K562 (cell line): Measurements from ENCODE around the gene LBH. TPM values are rescaled to one million over a fixed set of nuclear protein-coding genes. Genes with fewer than 3 reads are reported as not detected.

Experiments used
- ATAC-seq: fragments of 200-7000 bp; cut with Tn5 transposase; 3 replicates; pipeline ENCODE4 v1.9.1; 2020; ENCODE audit warnings: moderate library complexity
- BruUV-seq: library from RNA; stranded (reverse); fragments of 400-500 nt; replicated peaks from 2 replicates; lab custom pipeline; 2021; lab: Mats Ljungman, UMichigan
- CTCF ChIA-PET: fragments of 300-600 bp; formaldehyde crosslinking; extraction: SDS; loops from one replicate; lab custom pipeline; 2021; ENCODE audit warnings: low intra/inter-chr PET ratio; lab: Yijun Ruan, JAX
- POLR2A ChIA-PET: fragments of 300-600, 350-650 bp; sonication (Branson Sonifier 250); formaldehyde crosslinking; extraction: SDS; loops from one replicate; lab custom pipeline; 2021; ENCODE audit warnings: antibody characterized with exemption, inconsistent platforms; lab: Yijun Ruan, JAX
- DNase-seq, 4 experiments: peaks; one replicate each; pipeline versions ENCODE4 v3.0.0 to v3.0.0-alpha.2; 2011 to 2018; ENCODE audit warnings: low spot score in 3 of 4, mixed read lengths in 3 of 4; ENCODE audit errors: extremely low read depth in 1 of 4
- FAIRE-seq: peaks from 2 replicates; lab custom pipeline; 2011; peaks lifted over from hg19 to GRCh38; lab: Jason Lieb, UNC
- H2AFZ ChIP-seq: 2 replicates; pipeline ENCODE4 v1.6.0; 2011; ENCODE audit warnings: low read depth, low read length, control low read depth, inconsistent platforms
- H3K27ac ChIP-seq: fragments of 200-600 bp; 3 replicates; pipeline ENCODE4 v1.8.0; 2011; ENCODE audit warnings: low read depth, mild to moderate bottlenecking, control low read depth, inconsistent platforms, low read length, moderate library complexity, mixed read lengths; ENCODE audit errors: extremely low read depth
- H3K27me3 ChIP-seq, 2 experiments: fragments of 300-600 bp in 1 of 2; 2 replicates in 1 of 2; 3 replicates in 1 of 2; pipeline versions ENCODE4 v1.6.0 to v1.8.0; 2011; ENCODE audit warnings: inconsistent platforms in 2 of 2, low read length in 2 of 2, mild to moderate bottlenecking in 1 of 2, mixed read lengths in 1 of 2, moderate library complexity in 1 of 2; ENCODE audit not compliant: control insufficient read depth in 2 of 2, insufficient read depth in 2 of 2
- H3K36me3 ChIP-seq: fragments of 300-600 bp; 3 replicates; pipeline ENCODE4 v1.8.0; 2011; ENCODE audit warnings: mild to moderate bottlenecking, low read length, inconsistent platforms; ENCODE audit not compliant: control insufficient read depth, insufficient read depth
- H3K4me1 ChIP-seq, 2 experiments: fragments of 200-600 bp in 1 of 2; replicated peaks in 1 of 2; 2 replicates in 1 of 2; 3 replicates in 1 of 2; pipeline versions ENCODE4 v1.5.1 to v1.8.0; 2011; ENCODE audit warnings: inconsistent platforms in 2 of 2, low read length in 2 of 2, mild to moderate bottlenecking in 1 of 2, mixed read lengths in 1 of 2, moderate library complexity in 1 of 2; ENCODE audit not compliant: control insufficient read depth in 2 of 2, insufficient read depth in 2 of 2
- H3K4me2 ChIP-seq: 2 replicates; pipeline ENCODE4 v1.6.1; 2011; ENCODE audit warnings: low read length, control low read depth, inconsistent platforms, mixed read lengths; ENCODE audit not compliant: insufficient read depth
- H3K4me3 ChIP-seq: fragments of 200-600 bp; sonication (generic), shearing (Covaris generic); 2 replicates; pipeline ENCODE4 v1.5.1; 2016; ENCODE audit warnings: control low read depth, inconsistent platforms
- H3K79me2 ChIP-seq: fragments of 200-600 bp; 3 replicates; pipeline ENCODE4 v1.8.0; 2011; ENCODE audit warnings: low read length, inconsistent platforms; ENCODE audit not compliant: control insufficient read depth, insufficient read depth
- H3K9ac ChIP-seq, 2 experiments: 2 replicates each; pipeline versions ENCODE4 v1.6.0 to v1.6.1; 2011; ENCODE audit warnings: low read depth in 2 of 2, low read length in 2 of 2, control low read depth in 1 of 2, inconsistent platforms in 1 of 2, mild to moderate bottlenecking in 1 of 2, mixed read lengths in 1 of 2; ENCODE audit not compliant: insufficient read depth in 1 of 2
- H3K9me1 ChIP-seq: one replicate; pipeline ENCODE4 v1.6.0; 2011; ENCODE audit warnings: inconsistent platforms, mild to moderate bottlenecking, low read length, moderate library complexity; ENCODE audit not compliant: control insufficient read depth, insufficient read depth
- H3K9me3 ChIP-seq: replicated peaks from 2 replicates; pipeline ENCODE4 v1.5.1; 2011; ENCODE audit warnings: low read depth, low read length, inconsistent platforms; ENCODE audit not compliant: control insufficient read depth, insufficient read depth
- H4K20me1 ChIP-seq: replicated peaks from 2 replicates; pipeline ENCODE4 v1.6.1; 2011; ENCODE audit warnings: low read length, inconsistent platforms, mixed read lengths; ENCODE audit not compliant: control insufficient read depth, insufficient read depth
- CEBPG ChIP-seq, 3 experiments: fragments of 200-800 bp in 1 of 3; sonication (Bioruptor generic) in 1 of 3; sonication (generic) in 1 of 3; formaldehyde crosslinking in 1 of 3; IDR thresholded peaks in 2 of 3; conservative IDR thresholded peaks in 1 of 3; 2 replicates each; pipeline versions ENCODE4 v1.6.1 to v1.8.0; 2016 to 2022; ENCODE audit warnings: missing compliant biosample characterization in 2 of 3, missing genetic modification characterization in 2 of 3, mild to moderate bottlenecking in 1 of 3, missing genetic modification reagents in 1 of 3
- CREM ChIP-seq: IDR thresholded peaks from 2 replicates; pipeline ENCODE4 v1.6.1; 2014; ENCODE audit warnings: antibody characterized with exemption, low read depth
- ELF1 ChIP-seq: fragments of 200-800 bp; sonication (Bioruptor generic); IDR thresholded peaks from 2 replicates; pipeline ENCODE4 v1.6.1; 2016; ENCODE audit warnings: missing genetic modification characterization, missing compliant biosample characterization
- ESRRA ChIP-seq: fragments of 450-650 bp; IDR thresholded peaks from 2 replicates; pipeline ENCODE4 v1.6.1; 2014; ENCODE audit warnings: low read depth, mild to moderate bottlenecking, moderate library complexity, borderline replicate concordance
- HMBOX1 ChIP-seq: sonication (generic); IDR thresholded peaks from 2 replicates; pipeline ENCODE4 v1.6.1; 2016
- SMAD4 ChIP-seq: fragments of 250-450 bp; sonication (Bioruptor Pico); conservative IDR thresholded peaks from 2 replicates; pipeline ENCODE4 v1.8.0; 2021; ENCODE audit warnings: inconsistent platforms, mild to moderate bottlenecking, moderate library complexity
- SMARCA5 ChIP-seq: fragments of 450-650 bp; IDR thresholded peaks from 2 replicates; pipeline ENCODE4 v1.6.1; 2016
- SMARCC2 ChIP-seq: fragments of 450-650 bp; IDR thresholded peaks from 2 replicates; pipeline ENCODE4 v1.6.1; 2017; ENCODE audit warnings: antibody characterized with exemption, moderate library complexity, mild to moderate bottlenecking, low read depth
- SOX6 ChIP-seq: fragments of 450-650 bp; IDR thresholded peaks from 2 replicates; pipeline ENCODE4 v1.6.1; 2014; ENCODE audit warnings: mild to moderate bottlenecking
- TEAD4 ChIP-seq, 2 experiments: sonication (generic) in 1 of 2; formaldehyde crosslinking in 1 of 2; IDR thresholded peaks; 2 replicates each; pipeline versions ENCODE4 v1.6.1 to v1.8.0; 2012 to 2022; ENCODE audit warnings: borderline replicate concordance in 1 of 2, inconsistent platforms in 1 of 2, low read length in 1 of 2, mild to moderate bottlenecking in 1 of 2, missing genetic modification reagents in 1 of 2
- whole genome bisulfite sequencing: fragments of 100-300 bp; shearing (Covaris generic); methylation state at CpG from one replicate; pipeline ENCODE4 v1.1.6; 2016; ENCODE audit warnings: low coverage, mixed read lengths; ENCODE audit not compliant: insufficient coverage; ENCODE audit errors: missing lambda C conversion rate; 5-methylcytosine and 5-hydroxymethylcytosine counted together
- in situ Hi-C: fragments of 300-500 bp; cut with MboI; formaldehyde crosslinking; loops from 4 replicates; pipeline ENCODE4 v1.15.0; 2018; ENCODE audit warnings: inconsistent platforms, mixed read lengths
- intact Hi-C: fragments of 100-400 bp; cut with micrococcal nuclease; formaldehyde crosslinking; loops from 2 replicates; pipeline ENCODE4 v1.14.2; 2022
- polyA plus RNA-seq, 8 experiments: library from polyadenylated mRNA; depleted of rRNA in 4 of 8; stranded (reverse) in 5 of 8; unstranded in 3 of 8; fragments of >200 nt; fragmentation: Nextera tagmentation in 2 of 8; fragmentation: Illumina TruSeq in 1 of 8; extraction: Ambion mirVana in 2 of 8; extraction: Trizol in 1 of 8; gene quantifications; 2 replicates each; pipeline versions ENCODE4 v1.2.1 to v1.2.3, GENCODE V29; 2011 to 2014; ENCODE audit warnings: inconsistent platforms in 1 of 8, missing spikeins in 1 of 8
- total RNA-seq, 7 experiments: library from RNA; depleted of rRNA in 6 of 7; stranded (reverse); fragments of >200 nt in 6 of 7; fragmentation: Illumina TruSeq in 2 of 7; extraction: Trizol in 2 of 7; gene quantifications; 2 replicates each; pipeline versions ENCODE4 v1.2.1 to v1.2.3, GENCODE V29; 2011 to 2021; ENCODE audit warnings: low replicate concordance in 1 of 7
- TF ChIP-seq, protein P1 (sequence below): fragments of 250-450 bp; sonication (Bioruptor Pico); IDR thresholded peaks from 2 replicates; pipeline ENCODE4 v1.9.0; 2021; ENCODE audit warnings: mild to moderate bottlenecking
- TF ChIP-seq, protein P2 (sequence below): fragments of 250-450 bp; sonication (Bioruptor Pico); IDR thresholded peaks from 2 replicates; pipeline ENCODE4 v1.8.0; 2021; ENCODE audit warnings: mild to moderate bottlenecking, moderate library complexity
- TF ChIP-seq, protein P3 (sequence below), 3 experiments: fragments of 200-800 bp in 1 of 3; fragments of 250-450 bp in 1 of 3; fragments of 450-650 bp in 1 of 3; sonication (Bioruptor Pico) in 1 of 3; sonication (Bioruptor generic) in 1 of 3; formaldehyde crosslinking in 1 of 3; IDR thresholded peaks; 2 replicates each; pipeline versions ENCODE4 v1.6.1 to v1.8.0; 2016 to 2022; ENCODE audit warnings: mild to moderate bottlenecking in 2 of 3, missing genetic modification characterization in 2 of 3, missing compliant biosample characterization in 1 of 3, moderate library complexity in 1 of 3

LBH gene
- total and polyA plus RNA-seq, 9 of the 15 experiments (the other 6 are each of a cell fraction or from before 2014, with no cell fraction given) = 3.1 to 13.4 (median 7.4) TPM

DNA sequence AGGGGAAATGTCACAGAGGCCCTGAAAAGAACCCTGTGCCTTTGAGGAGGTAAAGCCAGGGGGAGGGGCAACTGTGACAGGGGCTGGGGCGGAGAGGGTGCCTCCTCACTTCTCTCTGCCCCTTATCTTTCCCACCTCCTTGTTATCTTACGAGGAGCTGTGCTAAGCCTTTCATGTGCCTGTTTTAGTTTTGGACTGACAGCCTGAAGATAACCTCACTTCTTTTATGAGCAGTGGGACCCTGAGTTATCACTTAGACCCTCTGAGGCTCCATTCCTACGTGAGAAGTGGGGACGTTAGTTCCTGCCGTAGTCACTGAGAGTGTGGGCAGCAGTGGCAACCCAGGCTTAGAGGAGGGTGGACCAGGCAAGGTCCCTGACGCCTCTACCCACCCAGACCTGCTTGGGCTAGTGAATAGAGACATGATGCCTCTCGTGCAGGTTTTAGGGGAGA, 39.5 kb upstream of the LBH start (continued):
- TF ChIP-seq TEAD4 (IDR thresholded peaks at IDR 0.05; ENCODE audit: low read length) = peak; percentile 97
- TF ChIP-seq TEAD4 (CRISPR knock-in tag; IDR thresholded peaks at IDR 0.05; ENCODE audit: borderline replicate concordance) = no peak
- TF ChIP-seq, protein P1, sequence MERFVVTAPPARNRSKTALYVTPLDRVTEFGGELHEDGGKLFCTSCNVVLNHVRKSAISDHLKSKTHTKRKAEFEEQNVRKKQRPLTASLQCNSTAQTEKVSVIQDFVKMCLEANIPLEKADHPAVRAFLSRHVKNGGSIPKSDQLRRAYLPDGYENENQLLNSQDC (CRISPR knock-in tag) = no peak
- peak; percentile 63; the same call in 1 of the 2 replicates for TF ChIP-seq HMBOX1
- peak; percentile 75 for TF ChIP-seq CREM
- TF ChIP-seq SOX6 = peak; percentile 90
- peak; percentile 66; the same call in 1 of the 2 replicates for TF ChIP-seq SMARCC2
- no peak for TF ChIP-seq ELF1 (tag)
- TF ChIP-seq, all 486 proteins: peak for 95

DNA sequence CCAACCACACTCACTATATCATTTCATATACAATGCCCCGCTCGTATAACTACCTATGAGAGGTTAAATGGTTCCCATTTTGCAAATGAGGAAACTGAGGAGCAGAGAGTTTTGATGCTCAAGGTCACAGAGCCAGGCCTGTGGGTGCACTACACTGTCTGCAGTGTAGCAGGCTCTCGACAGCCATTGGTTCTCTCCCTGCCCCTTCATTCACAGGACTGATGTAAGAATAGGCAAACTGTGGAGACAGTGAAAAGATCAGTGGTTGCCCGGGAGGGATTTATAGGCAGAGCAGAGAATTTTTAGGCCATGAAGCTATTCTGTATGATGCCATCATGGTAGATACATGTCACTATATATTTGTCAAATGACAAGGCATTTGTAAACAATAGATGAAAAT, 39.0 kb upstream of the LBH start:
- H3K9ac ChIP-seq = peak overlapping the region in 1 of 2 experiments; percentile 61; a peak in 2 of 4 replicates
- ATAC-seq (peak; percentile 65), FAIRE-seq (no peak), DNase-seq (no peak)
- H4K20me1 ChIP-seq = no peaks in the 10 kb centered on the region
- no peaks in the 10 kb centered on the region for H3K9me1 ChIP-seq
- H2AFZ ChIP-seq = peak overlapping the region; percentile 94; the same call in 1 of the 2 replicates
- intact Hi-C loops (no loop called here), in situ Hi-C loops (no loop called here)
- H3K4me1 ChIP-seq = peaks cover 46 to 56% of the 10 kb centered on the region in 2 experiments; a peak in 4 of 5 replicates
- no peaks in the 10 kb centered on the region for H3K27me3 ChIP-seq
- H3K36me3 ChIP-seq = no peaks in the 10 kb centered on the region
- H3K9me3 ChIP-seq = no peaks in the 10 kb centered on the region
- H3K27ac ChIP-seq = peak overlapping the region; percentile 85
- CTCF ChIA-PET = interaction anchor here (1.0 to 1.4 kb wide), 2 partner anchors 28 to 519 kb away, joined by 3 to 4 read pairs; no protein-coding TSS in a partner anchor
- no peak overlapping the region for H3K4me3 ChIP-seq
- H3K79me2 ChIP-seq = no peaks in the 10 kb centered on the region
- 18% methylated on average over 4 of the region's 4 CpGs for WGBS
- H3K4me2 ChIP-seq = peak overlapping the region; percentile 76
- POLR2A ChIA-PET = interaction anchor here (0.7 to 2.3 kb wide), 7 partner anchors 9 to 258 kb away, joined by 3 to 7 read pairs (median 3); no protein-coding TSS in a partner anchor
- BruUV-seq = no TSS peak
- TF ChIP-seq, protein P2, sequence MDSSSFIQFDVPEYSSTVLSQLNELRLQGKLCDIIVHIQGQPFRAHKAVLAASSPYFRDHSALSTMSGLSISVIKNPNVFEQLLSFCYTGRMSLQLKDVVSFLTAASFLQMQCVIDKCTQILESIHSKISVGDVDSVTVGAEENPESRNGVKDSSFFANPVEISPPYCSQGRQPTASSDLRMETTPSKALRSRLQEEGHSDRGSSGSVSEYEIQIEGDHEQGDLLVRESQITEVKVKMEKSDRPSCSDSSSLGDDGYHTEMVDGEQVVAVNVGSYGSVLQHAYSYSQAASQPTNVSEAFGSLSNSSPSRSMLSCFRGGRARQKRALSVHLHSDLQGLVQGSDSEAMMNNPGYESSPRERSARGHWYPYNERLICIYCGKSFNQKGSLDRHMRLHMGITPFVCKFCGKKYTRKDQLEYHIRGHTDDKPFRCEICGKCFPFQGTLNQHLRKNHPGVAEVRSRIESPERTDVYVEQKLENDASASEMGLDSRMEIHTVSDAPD = 0 out of 2 replicates have a peak, but pooled peaks have one; percentile 6
- TF ChIP-seq SMAD4 (CRISPR knock-in tag) (no peak), ESRRA (peak; percentile 84), SMARCA5 (0 out of 2 replicates have a peak, but pooled peaks have one; percentile 22), CEBPG (CRISPR knock-in tag; IDR thresholded peaks at IDR 0.05) (peak; percentile 72; the same call in 1 of the 2 replicates), CEBPG (tag; conservative IDR thresholded peaks at IDR 0.05 in 1 of 2, IDR thresholded peaks at IDR 0.05 in 1 of 2) (no peak)
- TF ChIP-seq, protein P3, sequence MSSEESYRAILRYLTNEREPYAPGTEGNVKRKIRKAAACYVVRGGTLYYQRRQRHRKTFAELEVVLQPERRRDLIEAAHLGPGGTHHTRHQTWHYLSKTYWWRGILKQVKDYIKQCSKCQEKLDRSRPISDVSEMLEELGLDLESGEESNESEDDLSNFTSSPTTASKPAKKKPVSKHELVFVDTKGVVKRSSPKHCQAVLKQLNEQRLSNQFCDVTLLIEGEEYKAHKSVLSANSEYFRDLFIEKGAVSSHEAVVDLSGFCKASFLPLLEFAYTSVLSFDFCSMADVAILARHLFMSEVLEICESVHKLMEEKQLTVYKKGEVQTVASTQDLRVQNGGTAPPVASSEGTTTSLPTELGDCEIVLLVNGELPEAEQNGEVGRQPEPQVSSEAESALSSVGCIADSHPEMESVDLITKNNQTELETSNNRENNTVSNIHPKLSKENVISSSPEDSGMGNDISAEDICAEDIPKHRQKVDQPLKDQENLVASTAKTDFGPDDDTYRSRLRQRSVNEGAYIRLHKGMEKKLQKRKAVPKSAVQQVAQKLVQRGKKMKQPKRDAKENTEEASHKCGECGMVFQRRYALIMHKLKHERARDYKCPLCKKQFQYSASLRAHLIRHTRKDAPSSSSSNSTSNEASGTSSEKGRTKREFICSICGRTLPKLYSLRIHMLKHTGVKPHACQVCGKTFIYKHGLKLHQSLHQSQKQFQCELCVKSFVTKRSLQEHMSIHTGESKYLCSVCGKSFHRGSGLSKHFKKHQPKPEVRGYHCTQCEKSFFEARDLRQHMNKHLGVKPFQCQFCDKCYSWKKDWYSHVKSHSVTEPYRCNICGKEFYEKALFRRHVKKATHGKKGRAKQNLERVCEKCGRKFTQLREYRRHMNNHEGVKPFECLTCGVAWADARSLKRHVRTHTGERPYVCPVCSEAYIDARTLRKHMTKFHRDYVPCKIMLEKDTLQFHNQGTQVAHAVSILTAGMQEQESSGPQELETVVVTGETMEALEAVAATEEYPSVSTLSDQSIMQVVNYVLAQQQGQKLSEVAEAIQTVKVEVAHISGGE (CRISPR knock-in tag; IDR thresholded peaks at IDR 0.05) = 0 out of 6 replicates have a peak, but pooled peaks of 1 of the 3 experiments have one; percentile 13
